Endothelial cell of umbilical vein (primary cell): ENCODE results near the gene CHIT1. TPM values are rescaled to one million over a fixed set of nuclear protein-coding genes. Genes with fewer than 3 reads are reported as not detected.

Source experiments
- BruUV-seq: library from RNA; stranded (reverse); fragments of 400-500 nt; replicated peaks from 2 replicates; lab custom pipeline; 2021; lab: Mats Ljungman, UMichigan
- CTCF ChIA-PET: fragments of 300-600, 350-600 bp; sonication (Branson Sonifier 250); formaldehyde crosslinking; loops from one replicate; lab custom pipeline; 2021; ENCODE audit warnings: antibody characterized with exemption, inconsistent platforms; lab: Charles Lee
- POLR2A ChIA-PET: fragments of 300-600, 350-600 bp; sonication (Branson Sonifier 250); formaldehyde crosslinking; loops from one replicate; lab custom pipeline; 2021; ENCODE audit warnings: antibody characterized with exemption, inconsistent platforms; lab: Charles Lee
- DNase-seq: peaks from one replicate; pipeline ENCODE4 v3.0.0-alpha.2; 2011; ENCODE audit warnings: low read depth, low spot score
- FAIRE-seq: peaks from 2 replicates; lab custom pipeline; 2011; peaks lifted over from hg19 to GRCh38; lab: Jason Lieb, UNC
- H2AFZ ChIP-seq: 2 replicates; pipeline ENCODE4 v1.6.0; 2012; ENCODE audit warnings: low read depth, low read length, control low read depth, inconsistent platforms
- H3K27ac ChIP-seq: 2 replicates; pipeline ENCODE4 v1.5.1; 2011; ENCODE audit warnings: low read depth, mild to moderate bottlenecking, control low read depth, low read length, moderate library complexity; ENCODE audit not compliant: insufficient read depth
- H3K27me3 ChIP-seq, 2 experiments: 2 replicates each; pipeline versions ENCODE4 v1.6.0 to v1.6.1; 2011; ENCODE audit warnings: low read length in 2 of 2, mixed read lengths in 1 of 2; ENCODE audit not compliant: control insufficient read depth in 2 of 2, insufficient read depth in 2 of 2
- H3K36me3 ChIP-seq, 2 experiments: 2 replicates in 1 of 2; 3 replicates in 1 of 2; pipeline ENCODE4 v1.5.1; 2011; ENCODE audit warnings: low read length in 2 of 2, mild to moderate bottlenecking in 1 of 2, moderate library complexity in 1 of 2; ENCODE audit not compliant: control insufficient read depth in 2 of 2, insufficient read depth in 2 of 2; ENCODE audit errors: extremely low read depth in 1 of 2
- H3K4me1 ChIP-seq: 3 replicates; pipeline ENCODE4 v1.5.1; 2011; ENCODE audit warnings: mild to moderate bottlenecking, low read length; ENCODE audit not compliant: control insufficient read depth, insufficient read depth; ENCODE audit errors: extremely low read depth
- H3K4me2 ChIP-seq: 2 replicates; pipeline ENCODE4 v1.6.1; 2011; ENCODE audit warnings: low read length, control low read depth, mixed read lengths; ENCODE audit not compliant: insufficient read depth
- H3K4me3 ChIP-seq, 3 experiments: fragments of 200-600 bp in 1 of 3; sonication (generic), shearing (Covaris generic) in 1 of 3; replicated peaks in 1 of 3; 2 replicates each; pipeline ENCODE4 v1.5.1; 2011 to 2016; ENCODE audit warnings: control low read depth in 3 of 3, low read length in 3 of 3, mild to moderate bottlenecking in 2 of 3, inconsistent platforms in 1 of 3, low read depth in 1 of 3, moderate library complexity in 1 of 3; ENCODE audit not compliant: insufficient read depth in 1 of 3
- H3K79me2 ChIP-seq: 2 replicates; pipeline ENCODE4 v1.6.0; 2012; ENCODE audit warnings: low read length, inconsistent platforms; ENCODE audit not compliant: control insufficient read depth, insufficient read depth
- H3K9ac ChIP-seq: replicated peaks from 2 replicates; pipeline ENCODE3; 2011; ENCODE audit warnings: low read length, control low read depth; ENCODE audit not compliant: insufficient read depth; ENCODE audit errors: extremely low read depth
- H3K9me1 ChIP-seq: replicated peaks from 3 replicates; pipeline ENCODE4 v1.6.0; 2011; ENCODE audit warnings: mild to moderate bottlenecking, low read length; ENCODE audit not compliant: control insufficient read depth, insufficient read depth; ENCODE audit errors: extremely low read depth
- H3K9me3 ChIP-seq: replicated peaks from 2 replicates; pipeline ENCODE4 v1.5.1; 2012; ENCODE audit warnings: low read length, inconsistent platforms; ENCODE audit not compliant: control insufficient read depth, insufficient read depth
- H4K20me1 ChIP-seq: replicated peaks from 2 replicates; pipeline ENCODE3; 2011; ENCODE audit warnings: mild to moderate bottlenecking, low read length; ENCODE audit not compliant: control insufficient read depth, insufficient read depth; ENCODE audit errors: extremely low read depth
- GATA2 ChIP-seq: IDR thresholded peaks from 2 replicates; pipeline ENCODE4 v1.7.0; 2011; ENCODE audit warnings: low read depth, mild to moderate bottlenecking, moderate library complexity, mixed read lengths, low read length; ENCODE audit not compliant: insufficient read length, insufficient read depth
- JUN ChIP-seq: IDR thresholded peaks from 2 replicates; pipeline ENCODE4 v1.6.1; 2011; ENCODE audit warnings: borderline replicate concordance, low read depth; ENCODE audit not compliant: insufficient read length, insufficient read depth
- MYC ChIP-seq: IDR thresholded peaks from one replicate; pipeline ENCODE4 v1.6.1; 2011; ENCODE audit warnings: mild to moderate bottlenecking, low read depth, low read length
- dilution Hi-C: fragments of 300-500 bp; cut with MboI; formaldehyde crosslinking; loops from one replicate; pipeline ENCODE4 v1.15.0; 2019; ENCODE audit warnings: low sequenced_read_pairs; ENCODE audit not compliant: extremely low pct_ligation_motif_present
- intact Hi-C: fragments of 100-400 bp; cut with micrococcal nuclease; formaldehyde crosslinking; loops from one replicate; pipeline ENCODE4 v1.10.0; 2022
- polyA plus RNA-seq, 4 experiments: library from polyadenylated mRNA; depleted of rRNA in 3 of 4; stranded (reverse) in 3 of 4; unstranded in 1 of 4; fragments of >200 nt; gene quantifications; 2 replicates each; pipeline versions ENCODE4 v1.2.1 to v1.2.3, GENCODE V29; 2011 to 2012; ENCODE audit warnings: missing spikeins in 1 of 4
- total RNA-seq: library from RNA; stranded (reverse); gene quantifications from 2 replicates; pipeline ENCODE4 v1.2.3, GENCODE V29; 2021
- TF ChIP-seq, protein P1 (sequence below), 2 donors: IDR thresholded peaks; 1 replicate in 1 of 2; 2 replicates in 1 of 2; pipeline ENCODE4 v1.5.1; 2011; ENCODE audit warnings: low read length in 2 of 2, mild to moderate bottlenecking in 2 of 2, moderate library complexity in 2 of 2, control low read depth in 1 of 2, inconsistent platforms in 1 of 2, low read depth in 1 of 2; ENCODE audit not compliant: insufficient read depth in 1 of 2; ENCODE audit errors: extremely low read depth in 1 of 2

The CHIT1 gene
- total and polyA plus RNA-seq, 2 donors (not counting 3 experiments of a cell fraction or from before 2014, with no cell fraction given), result not detected

GRCh38 chr1:203267912-203268311, 38.4 kb upstream of the CHIT1 start:
- Histone ChIP-seq H3K4me2 (peak overlapping the region; percentile 94), H3K4me3 (peak overlapping the region in 2 of 3 experiments; percentile 55 to 89), H2AFZ (peak overlapping the region; percentile 99), H3K9me1 (no peaks in the 10 kb centered on the region), H3K27me3 (no peaks in the 10 kb centered on the region), H3K79me2 (no peaks in the 10 kb centered on the region), H3K9me3 (no peaks in the 10 kb centered on the region), H4K20me1 (no peaks in the 10 kb centered on the region), H3K4me1 (peaks cover 4% of the 10 kb centered on the region), H3K9ac (peak overlapping the region; percentile 50), H3K27ac (no peak overlapping the region), H3K36me3 (no peaks in the 10 kb centered on the region)
- DNase-seq (no peak), FAIRE-seq (no peak)
- no TSS peak for BruUV-seq
- intact Hi-C loops, result loop anchor here (1.0 to 5.0 kb wide), 5 partner anchors 59 to 434 kb away; no protein-coding TSS in a partner anchor
- ChIA-PET CTCF (interaction anchor here (0.6 to 19.8 kb wide), 80 partner anchors 7 to 480 kb away, joined by 3 to 1014 read pairs (median 5); partner anchors contain the start of genes BTG2, FMOD, MYOG and PPFIA4), POLR2A (interaction anchor here (0.9 kb wide), 1 partner anchor 37 kb away, joined by 3 read pairs; no protein-coding TSS in a partner anchor)
- dilution Hi-C loops, result no loop called here
- TF ChIP-seq MYC (no peak), GATA2 (no peak), JUN (no peak)
- TF ChIP-seq, protein P1, sequence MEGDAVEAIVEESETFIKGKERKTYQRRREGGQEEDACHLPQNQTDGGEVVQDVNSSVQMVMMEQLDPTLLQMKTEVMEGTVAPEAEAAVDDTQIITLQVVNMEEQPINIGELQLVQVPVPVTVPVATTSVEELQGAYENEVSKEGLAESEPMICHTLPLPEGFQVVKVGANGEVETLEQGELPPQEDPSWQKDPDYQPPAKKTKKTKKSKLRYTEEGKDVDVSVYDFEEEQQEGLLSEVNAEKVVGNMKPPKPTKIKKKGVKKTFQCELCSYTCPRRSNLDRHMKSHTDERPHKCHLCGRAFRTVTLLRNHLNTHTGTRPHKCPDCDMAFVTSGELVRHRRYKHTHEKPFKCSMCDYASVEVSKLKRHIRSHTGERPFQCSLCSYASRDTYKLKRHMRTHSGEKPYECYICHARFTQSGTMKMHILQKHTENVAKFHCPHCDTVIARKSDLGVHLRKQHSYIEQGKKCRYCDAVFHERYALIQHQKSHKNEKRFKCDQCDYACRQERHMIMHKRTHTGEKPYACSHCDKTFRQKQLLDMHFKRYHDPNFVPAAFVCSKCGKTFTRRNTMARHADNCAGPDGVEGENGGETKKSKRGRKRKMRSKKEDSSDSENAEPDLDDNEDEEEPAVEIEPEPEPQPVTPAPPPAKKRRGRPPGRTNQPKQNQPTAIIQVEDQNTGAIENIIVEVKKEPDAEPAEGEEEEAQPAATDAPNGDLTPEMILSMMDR (IDR thresholded peaks at IDR 0.05; ENCODE audit: extremely low read depth in 1 of 2, insufficient read depth in 1 of 2, low read depth in 1 of 2, low read length in 2 of 2), result no peak
